Activated CD8-positive, alpha-beta memory T cell treated with anti-CD3 and anti-CD28 coated beads for 24 hours (primary cell): ENCODE measurements around the gene RNF208.
"Not testable (repeated sequence)": the region's sequence is repeated elsewhere in the genome, so short reads cannot be mapped to it uniquely, and the experiment has no call there.

Experiments
- DNase-seq: peaks from one replicate; pipeline ENCODE4 v3.0.0-alpha.2; 2020

The RNF208 gene, protein sequence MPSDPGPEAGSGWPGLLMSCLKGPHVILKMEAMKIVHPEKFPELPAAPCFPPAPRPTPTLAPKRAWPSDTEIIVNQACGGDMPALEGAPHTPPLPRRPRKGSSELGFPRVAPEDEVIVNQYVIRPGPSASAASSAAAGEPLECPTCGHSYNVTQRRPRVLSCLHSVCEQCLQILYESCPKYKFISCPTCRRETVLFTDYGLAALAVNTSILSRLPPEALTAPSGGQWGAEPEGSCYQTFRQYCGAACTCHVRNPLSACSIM

DNA sequence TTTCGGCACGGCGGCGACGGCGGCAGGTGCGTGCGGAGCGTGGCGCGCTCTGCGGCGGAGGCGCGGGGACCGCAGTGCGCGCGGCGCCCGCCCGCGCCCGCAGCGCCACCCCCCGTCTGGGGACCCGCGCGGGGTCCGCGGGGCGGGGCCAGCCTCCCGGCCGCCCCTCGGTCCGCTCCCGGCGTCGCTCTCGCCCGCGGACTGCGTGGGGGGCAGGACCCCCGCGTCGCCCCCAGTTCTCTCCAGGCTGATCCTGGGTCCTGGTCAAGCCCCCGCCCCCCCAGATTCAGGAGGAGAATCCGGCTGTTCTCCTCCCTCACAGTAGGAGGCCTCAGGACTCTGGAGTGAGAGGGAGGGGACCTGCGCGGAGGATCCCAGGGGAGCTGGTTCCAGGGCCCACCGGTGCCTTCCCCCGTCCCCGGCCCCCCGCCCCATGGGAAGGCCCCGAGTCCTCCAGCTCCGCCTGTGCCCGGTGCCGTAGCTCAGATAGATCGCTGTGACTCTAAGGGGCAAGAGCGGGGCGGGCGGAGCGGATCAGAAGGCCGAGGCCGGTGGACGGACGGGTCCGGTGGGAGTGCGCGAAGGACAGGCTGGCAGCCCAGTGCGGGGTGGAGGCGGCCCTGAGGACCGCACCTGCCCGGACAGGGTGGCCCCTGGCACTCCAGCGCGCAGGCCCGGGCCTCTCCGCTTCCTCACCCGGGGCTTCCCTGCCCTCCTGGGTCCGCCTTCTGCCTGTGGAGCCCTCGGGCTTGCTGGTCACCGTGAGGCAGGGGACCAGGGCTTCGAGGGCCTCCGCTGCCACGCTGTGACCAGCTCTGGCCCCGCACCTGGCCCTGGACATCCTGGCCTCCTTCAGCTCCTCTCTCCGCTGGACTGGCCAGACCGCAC is at the start of gene RNF208:
TSS of gene RNF208 (minus strand) at position 51 of the 888 bp plus-strand sequence. CDS start 1,028 bp downstream, outside the sequence.
- peak; percentile 76 for DNase-seq

DNA sequence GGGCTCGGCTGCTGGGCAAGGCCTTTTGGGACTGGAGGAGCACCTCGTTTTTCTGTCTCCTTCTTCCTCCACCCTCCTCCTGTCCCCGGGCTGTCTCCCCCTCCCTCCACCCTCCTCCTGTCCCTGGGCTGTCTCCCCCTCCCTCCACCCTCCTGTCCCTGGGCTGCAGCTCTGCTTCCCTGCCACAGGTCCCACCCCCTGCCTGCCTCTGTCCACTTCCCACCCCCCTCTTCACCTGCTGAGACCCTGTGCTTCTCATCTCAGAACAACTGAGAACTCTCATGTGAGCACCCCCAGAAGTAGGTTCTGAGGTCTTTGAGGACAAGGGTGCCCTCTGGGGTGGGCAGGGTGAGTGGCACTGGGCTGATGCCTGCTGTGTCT is 49.6 kb upstream of the RNF208 start:
- DNase-seq = no peak

DNA sequence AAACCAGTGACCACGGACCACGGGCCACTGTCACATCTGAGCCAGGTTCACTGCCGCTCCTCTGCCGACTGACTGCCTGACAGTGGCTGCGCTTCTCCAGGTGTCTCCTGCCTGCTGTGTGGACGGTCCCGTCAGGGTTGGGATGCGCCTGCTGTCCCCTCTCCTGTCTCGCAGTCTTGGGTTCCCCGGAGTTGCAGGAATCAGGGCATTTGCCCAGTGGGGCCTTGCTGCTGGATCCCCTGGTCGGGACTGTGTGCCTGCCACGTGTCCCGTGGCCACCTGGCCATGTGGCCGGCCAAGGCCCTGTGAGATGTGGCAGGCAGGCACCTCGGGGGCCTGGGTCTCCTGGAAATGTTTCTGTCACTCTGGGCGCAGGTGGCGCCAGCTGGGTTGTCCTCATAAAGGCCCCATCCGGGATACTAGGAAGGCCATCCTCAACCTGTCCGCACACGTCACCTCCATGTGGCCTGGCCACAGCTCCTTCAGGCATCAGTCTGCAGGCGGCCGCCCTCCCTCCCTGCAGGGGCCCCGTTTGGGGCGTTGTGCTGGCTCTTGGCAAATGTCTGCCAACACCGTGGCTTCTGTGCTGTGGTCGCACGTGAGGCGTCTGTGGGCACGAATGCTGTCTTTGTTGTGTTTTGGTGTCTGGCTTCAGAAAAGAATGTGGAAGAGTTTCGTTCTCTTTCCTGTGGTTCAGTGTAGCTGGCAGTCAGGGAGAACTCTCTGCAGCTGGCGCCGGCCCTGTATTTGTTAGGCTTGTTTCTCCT is 49.1 kb upstream of the RNF208 start:
- DNase-seq = no peak

DNA sequence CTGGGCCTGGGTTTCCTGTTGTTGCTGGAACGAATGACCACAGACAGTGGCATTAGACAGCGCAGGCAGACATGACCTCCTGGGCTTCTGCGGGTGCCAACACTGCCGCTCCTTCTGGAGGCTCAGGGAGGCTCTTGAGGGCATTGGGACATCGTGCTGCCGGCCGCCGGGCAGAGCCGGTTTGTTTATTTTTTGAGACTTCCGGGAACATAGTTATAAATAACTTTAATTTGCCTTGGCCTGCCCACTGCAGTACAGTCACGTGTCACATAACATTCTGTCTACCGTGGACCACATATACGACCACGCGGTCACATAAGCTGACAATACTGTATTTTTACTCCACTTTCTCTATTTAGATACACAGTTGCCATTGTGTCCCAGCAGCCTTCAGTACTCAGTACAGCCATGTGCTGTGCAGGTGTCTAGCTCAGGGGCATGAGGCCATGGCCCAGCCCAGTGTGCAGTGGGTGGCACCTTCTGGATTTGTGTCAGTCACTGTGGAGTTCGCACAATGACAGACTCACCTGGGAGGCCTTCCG is 47.3 kb upstream of the RNF208 start:
- DNase-seq = no peak

DNA sequence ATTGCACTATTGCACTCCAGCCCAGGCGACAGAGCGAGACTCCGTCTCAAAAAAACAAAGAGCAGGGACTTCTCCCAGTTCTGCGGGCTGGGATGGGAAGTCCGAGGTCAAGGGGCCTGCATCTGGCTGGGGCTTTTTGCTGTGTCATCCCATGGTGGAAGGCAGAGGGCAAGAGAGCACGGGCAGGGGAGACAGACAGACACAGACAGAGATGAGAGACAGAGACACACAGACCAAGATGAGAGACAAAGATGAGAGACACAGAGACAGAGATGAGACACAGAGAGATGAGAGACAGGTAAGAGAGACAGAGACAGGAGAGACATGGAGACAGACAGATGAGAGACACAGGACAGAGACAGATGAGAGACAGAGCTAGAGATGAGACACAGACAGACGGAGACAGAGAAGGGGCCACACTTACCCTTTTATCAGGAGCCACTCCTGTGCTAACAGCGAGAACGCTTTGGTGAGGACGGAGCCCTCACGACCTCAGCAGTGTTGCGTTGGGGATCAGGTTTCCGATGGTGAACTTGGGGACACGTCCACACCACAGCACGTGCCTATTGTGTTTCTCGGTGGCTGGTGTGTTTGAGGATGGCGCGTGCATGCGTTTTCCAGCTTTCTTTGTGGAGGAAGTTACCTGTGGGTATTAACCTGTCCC is 46.6 kb upstream of the RNF208 start:
- DNase-seq = no peak

DNA sequence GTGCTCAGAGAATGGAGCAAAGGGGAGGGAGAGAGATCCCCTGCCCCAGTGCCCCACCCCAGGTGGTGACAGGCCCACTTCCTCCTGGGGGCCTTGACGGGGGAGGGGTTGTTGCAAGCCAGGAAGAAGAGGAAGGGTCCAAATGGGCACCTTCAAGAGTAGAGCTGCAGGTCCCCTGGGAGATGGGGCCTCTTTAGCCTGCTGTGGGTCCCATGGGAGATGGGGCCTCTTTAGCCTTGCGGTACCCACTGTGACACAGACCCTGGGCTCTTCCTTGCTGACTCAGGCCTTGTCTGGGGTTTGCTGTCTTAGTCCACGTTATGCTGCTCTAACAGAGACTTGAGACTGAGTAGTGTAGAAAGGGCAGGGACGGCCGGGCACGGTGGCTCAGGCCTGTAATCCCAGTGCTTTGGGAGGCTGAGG is 45.9 kb upstream of the RNF208 start:
- no peak for DNase-seq

DNA sequence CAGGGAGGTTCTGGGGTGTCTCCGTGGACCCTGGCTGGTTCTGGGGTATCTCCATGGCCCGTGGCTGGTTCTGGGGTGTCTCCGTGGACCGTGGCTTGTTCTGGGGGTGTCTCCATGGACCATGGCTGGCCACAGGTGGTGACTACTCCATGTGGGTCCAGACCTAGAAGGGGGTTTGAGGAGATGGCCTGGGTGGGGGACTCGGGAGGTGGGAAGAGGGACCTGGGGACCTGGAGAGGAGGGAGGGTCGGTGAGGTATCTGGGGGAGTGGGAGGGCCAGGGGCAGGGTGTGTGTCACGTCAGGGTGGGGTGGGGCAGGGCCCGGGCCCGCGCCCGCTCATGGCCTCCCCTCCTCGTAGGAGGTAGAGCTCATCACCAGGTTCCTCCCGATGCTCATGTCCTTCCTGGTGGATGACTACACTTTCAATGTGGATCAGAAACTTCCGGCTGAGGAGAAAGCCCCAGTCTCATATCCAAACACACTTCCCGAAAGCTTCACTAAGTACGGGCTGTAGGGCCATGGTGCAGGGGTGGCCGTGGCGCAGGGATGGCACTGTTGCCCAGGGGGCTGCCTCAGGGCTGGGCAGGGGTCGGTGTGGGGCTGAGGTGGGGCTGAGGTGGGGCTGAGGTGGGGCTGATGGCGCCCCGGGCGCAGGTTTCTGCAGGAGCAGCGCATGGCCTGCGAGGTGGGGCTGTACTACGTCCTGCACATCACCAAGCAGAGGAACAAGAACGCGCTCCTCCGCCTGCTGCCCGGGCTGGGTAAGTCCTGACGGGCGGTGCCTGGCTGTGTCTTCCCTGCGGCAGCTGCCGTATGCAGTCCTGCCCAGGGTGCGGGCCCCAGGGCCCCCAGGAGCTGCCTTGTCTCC is 44.8 kb upstream of the RNF208 start:
- DNase-seq = no peak

DNA sequence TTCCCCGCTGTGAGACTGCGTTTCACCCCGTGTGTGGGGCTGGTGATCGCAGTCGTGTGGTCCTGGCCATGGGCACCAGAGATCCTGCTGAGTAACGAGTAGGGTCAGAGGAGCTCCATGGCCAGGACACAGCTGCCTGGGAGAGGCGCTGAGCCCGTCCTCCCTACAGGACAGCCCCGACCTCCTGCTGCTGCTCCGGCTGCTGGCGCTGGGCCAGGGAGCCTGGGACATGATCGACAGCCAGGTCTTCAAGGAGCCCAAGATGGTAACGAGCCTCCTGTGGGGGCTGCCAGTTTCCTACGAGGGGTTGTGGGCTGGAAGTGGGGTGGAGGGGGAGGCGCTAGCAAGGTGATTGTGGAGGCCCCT is 44.1 kb upstream of the RNF208 start:
- no peak for DNase-seq

DNA sequence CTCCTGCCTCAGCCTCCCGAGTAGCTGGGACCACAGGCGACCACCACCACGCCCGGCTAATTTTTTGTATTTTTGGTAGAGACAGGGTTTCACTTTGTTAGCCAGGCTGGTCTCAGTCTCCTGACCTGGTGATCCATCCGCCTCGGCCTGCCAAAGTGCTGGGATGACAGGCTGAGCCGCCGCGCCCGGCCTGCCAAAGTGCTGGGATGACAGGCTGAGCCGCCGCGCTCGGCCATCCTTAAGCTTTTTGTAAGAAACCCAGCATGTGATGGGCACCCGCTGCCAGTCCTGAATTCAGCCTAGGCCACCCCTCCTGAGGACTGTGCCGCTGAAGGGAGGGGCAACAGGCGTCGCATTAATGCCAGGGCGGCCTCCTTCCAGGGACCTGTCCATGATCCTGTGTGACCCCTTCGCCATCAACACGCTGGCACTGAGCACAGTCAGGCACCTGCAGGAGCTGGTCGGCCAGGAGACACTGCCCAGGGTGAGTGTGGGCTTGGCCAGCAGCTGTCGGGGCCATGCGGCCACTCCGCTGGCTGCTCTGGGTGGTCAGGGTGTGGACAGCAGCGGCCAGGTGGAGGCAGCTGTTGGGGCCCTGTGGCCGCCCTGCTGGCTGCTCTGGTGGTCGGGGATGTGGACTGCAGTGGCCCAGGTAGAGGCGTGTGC is 43.6 kb upstream of the RNF208 start:
- DNase-seq = no peak

DNA sequence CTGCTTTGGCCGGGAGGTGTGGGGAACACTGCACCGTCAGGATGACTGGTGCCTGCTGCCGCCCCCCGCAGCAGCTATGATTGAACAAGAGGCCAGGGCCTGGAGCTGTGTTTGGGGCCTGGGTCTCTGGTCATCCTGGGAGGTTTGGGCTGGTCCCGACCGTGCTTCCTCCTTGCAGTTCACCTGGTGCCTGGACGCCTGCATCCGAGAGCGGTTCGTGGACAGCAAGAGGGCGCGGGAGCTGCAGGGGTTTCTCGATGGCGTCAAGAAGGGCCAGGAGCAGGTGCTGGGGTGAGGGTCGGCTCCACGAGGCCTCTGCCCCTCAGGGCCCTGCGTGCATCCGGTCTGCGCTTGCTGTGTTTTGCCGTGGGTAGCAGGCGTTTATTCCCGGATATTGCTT is 42.0 kb upstream of the RNF208 start:
- no peak for DNase-seq

DNA sequence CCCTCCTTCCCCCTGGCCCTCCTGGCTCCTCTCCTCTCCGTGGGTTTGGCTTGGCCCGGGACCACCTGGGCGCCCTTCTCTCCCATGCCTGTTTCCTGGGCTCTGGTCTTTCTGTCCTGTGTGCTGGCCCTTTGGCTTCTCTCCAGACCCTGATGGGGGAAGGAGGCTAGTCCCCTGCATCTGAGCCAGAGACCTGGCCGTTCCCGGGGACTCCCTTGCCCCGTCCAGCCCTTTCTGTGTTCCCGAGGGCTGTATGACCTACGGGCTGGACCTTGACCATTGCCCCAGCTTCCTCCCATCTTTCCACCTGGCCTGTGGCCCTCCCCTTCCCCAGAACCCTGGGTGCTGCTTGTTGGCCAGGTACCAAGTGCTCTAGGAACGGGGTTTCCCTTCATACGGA is 41.5 kb upstream of the RNF208 start:
- no peak for DNase-seq

DNA sequence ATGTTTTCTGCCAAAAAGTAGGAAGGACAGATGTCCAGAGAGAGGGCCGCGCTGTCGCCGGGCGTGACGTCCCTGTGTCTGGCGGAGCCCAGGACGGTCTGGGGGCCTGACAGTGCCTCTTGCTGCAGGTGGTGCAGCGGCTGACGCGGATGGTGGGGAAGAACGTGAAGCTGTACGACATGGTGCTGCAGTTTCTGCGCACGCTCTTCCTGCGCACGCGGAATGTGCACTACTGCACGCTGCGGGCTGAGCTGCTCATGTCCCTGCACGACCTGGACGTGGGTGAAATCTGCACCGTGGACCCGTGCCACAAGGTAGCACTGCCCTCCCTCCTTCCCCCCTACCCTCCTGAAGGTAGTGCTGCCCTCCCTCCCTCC is 40.9 kb upstream of the RNF208 start:
- DNase-seq = no peak

DNA sequence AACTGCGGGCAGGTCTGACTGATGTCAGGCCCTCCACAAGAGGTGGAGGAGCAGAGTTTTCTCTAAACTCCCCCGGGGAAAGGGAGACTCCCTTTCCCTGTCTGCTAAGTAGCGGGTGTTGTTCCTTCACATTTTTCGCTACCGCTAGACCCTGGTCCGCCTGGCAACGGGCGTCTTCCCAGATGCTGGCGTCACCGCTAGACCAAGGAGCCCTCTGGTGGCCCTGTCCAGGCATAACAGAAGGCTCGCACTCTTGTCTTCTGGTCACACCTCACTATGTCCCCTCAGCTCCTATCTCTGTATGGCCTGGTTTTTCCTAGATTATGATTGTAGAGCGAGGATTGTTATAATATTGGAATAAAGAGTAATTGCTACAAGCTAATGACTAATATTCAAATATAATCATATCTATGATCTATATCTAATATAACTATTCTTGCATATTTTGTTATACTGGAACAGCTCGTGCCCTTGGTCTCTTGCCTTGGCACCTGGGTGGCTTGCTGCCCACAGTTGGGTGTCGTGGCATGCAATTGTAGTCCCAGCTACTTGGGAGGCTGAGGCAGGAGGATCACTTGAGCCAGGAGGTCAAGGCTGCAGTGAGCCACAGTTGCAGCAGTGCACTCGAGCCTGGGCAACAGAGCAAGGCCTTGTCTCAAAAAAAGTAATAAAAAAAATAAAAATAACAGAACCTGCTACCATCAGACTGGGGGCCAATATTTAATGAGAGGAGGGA is 40.3 kb upstream of the RNF208 start:
- not testable (repeated sequence) for DNase-seq

DNA sequence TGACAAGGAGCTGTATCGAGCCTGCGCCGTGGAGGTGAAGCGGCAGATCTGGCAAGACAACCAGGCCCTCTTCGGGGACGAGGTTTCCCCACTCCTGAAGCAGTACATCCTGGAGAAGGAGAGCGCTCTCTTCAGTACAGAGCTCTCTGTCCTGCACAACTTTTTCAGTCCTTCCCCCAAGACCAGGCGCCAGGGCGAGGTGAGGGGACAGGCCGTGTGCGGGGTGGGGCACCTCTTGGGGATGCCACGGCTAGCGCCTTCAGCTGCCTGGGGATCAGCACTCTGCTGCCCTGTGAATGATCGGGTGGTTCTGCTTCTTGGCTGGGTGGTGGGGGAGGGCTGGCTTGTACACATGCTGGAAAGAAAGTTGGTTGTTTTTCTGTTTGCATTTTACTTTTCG is 34.8 kb upstream of the RNF208 start:
- no peak for DNase-seq

DNA sequence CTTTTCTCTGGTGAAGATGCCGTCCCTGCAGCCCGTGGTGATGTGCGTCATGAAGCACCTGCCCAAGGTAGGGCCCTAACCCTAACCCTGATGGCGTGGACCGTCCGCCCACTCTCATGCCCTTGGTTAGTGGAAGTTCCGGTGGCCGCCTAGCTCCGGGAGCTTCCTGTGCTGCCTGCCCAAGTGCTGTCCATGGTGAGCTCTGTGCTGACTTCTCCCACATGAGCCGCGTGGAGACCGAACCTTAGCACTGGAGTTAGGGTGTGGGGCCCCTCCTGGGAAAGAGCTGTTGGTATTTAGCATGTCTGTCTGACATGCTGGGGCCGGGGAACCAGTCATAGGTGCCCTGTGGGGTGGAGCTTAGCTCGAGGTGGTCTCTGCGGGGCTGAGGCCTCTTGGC is 34.3 kb upstream of the RNF208 start:
- no peak for DNase-seq

DNA sequence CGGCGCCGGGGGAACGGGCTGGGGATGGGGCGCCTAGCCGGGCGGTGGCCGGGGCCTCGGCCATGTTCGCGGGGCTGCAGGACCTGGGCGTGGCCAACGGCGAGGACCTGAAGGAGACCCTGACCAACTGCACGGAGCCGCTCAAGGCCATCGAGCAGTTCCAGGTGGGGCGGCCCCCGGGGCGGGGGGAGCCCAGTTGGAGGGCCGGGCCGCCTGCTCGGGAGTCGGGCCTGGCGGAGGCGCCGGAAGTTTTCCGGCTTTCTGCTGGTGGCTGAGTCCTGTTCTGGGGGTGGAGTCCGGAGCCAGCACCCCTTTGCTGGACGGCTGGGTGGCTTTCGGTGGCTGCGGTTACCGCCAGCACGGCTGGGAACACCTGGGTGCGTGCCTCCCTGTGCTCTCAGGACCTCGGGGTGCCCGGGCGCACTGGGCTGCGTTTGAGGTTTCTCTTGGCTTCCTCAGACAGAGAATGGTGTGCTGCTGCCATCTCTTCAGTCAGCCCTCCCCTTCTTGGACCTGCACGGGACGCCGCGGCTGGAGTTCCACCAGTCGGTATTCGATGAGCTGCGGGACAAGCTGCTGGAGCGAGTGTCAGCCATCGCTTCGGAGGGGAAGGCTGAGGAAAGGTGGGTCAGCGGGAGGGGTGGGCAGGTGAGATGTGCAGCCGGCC is 33.5 kb upstream of the RNF208 start:
- DNase-seq = no peak

DNA sequence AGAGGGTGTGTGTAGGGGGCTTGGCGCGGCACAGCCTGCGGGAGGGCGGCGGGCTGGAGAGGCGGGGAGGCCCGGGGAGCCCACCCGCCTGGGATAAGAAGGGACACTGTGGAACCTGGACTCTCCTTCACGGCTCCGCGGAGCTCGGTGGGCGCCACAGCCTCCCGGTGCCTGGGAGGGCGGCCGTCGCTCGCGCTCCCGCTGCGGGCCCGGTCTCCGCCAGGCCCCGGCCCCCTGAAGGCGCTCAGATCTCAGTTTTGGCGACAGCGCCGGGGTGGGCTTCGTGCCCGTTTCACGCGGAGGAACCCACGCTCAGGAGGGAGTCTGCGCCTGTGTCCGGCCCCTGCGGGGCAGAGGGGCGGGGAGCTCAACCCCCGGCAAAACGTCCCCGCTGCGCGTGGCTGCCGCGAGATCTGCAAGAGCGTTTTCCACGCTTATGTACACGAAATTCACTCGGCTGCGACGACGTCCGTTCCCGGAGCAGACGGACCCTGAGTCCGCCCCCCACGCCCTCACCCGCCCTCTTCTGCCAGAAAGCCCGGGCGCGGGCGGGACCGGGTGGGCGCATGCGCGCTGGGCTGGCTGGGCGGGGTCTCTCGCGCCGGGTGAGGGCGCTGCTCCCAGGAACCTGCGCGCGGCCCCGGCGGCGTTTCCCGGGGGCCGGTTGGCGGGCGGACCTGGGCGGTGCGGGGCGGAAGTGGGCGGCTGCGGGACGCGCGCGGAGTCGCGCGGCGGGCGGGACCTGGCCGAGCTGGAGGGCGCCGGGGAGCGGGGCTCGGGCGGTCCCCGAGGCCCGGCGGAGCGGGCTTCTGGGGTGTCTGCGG is 32.8 kb upstream of the RNF208 start, which contains the start of gene NELFB:
TSS of gene NELFB (plus strand) at position 704 of the 824 bp plus-strand sequence.
- peak; percentile 99 for DNase-seq

DNA sequence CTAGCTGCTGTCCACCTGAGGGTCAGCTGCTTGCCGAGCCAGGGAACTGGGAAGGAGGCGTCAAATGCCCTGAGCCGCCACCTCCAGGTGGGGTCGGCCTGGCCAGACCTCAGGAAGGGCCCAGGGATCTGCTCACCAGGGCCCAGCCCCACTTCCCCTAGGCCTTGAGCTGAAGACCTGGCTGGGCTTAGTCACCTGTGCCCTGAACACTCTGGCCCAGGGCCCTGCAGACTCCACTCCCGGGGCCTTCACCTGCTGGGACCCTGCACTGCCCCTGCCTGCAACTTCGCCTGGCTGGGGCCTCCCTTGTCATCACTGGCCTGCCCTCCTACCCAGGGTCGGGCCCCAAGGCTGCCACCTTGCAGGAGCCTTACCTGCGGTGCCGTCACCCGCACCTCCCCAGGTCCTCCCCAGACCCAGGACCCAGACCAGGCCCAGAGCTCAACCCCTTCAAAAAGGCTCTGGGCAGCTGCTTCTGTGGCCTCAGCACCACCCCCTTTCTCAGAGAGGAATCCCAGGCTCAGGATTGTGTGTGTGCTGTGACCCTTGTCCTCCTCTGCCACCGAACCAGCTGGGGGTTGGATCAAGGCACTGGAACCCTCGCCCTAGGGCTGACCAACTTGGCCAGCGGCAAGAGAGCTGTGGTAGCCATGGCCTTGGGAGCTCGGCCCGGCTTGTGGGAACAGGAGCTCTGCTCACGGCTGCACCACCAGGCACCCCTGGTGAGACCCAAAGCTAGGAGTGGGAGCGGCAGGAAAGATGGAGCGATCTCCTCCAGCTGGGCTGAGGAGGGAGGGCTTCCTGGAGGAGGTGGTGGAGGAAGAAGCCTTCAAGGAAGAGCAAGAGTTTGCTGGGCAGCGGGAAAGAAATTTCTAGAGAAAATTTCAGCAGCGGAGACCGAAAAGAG is 31.9 kb upstream of the RNF208 start:
- DNase-seq = no peak
